Superior temporal gyrus (tissue), 1 donor: ENCODE results near the gene CCDC68.

Experiments used
- DNase-seq: peaks from one replicate; pipeline ENCODE4 v3.0.0-alpha.2; 2016; ENCODE audit errors: extremely low spot score

Gene CCDC68

DNA sequence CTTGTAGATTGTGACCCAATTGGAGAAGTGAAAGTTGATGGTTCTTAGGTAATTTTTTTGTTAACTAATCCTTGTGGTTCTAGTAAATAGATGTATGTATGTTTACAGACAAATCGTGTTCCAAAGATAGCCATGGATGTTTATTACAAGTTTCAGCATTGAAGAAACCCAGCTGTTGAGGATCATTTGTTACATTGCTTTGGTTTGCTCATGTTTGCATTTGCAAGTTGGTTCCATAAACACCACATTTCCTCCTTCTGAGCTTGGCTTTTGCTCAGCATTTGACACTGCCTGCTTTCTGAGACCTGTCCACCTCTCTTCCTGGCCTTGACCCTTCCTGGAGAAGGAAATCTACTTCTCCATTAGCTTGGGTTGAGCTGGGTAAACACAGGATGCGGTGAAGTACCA is 1.8 kb upstream of the CCDC68 start:
- no peak for DNase-seq

DNA sequence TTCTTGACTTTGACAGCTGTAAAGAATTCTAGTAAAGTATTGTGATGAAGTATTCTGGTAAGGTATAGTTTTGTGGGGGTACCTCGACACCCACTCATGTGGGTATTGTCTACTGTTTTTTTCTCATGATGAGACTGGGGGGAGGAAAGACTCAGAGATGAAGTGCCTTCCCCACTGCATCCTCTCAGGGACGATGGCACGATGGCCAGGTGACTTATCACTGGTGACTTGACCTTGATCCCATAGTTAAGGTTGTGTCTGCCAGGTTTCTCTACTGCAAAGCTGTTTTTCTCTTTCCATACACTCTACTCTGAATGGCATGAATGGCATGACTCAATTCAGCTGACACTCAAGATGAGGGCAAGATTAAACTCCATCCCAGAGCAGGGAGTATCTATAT is 936 bp upstream of the CCDC68 start:
- no peak for DNase-seq

DNA sequence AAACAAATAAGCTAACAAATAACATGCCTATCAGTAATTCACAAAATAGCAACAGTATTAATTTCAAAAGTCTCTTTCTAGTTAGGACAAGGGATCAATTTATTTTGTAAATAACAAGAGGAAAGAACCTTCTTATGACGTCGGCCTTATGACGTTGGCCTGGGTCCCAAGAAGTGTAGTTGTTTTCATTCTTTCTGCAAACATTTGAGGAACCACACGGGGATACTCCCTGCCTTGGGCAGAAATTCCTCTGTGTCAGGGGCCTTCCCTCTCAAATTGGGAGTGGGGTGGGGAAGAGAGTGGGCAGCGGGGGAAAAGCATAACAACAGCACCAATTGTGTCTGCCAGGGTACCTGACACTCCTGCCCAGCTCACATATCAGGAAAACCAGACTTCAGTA is 1.3 kb downstream of the CCDC68 start:
- no peak for DNase-seq

DNA sequence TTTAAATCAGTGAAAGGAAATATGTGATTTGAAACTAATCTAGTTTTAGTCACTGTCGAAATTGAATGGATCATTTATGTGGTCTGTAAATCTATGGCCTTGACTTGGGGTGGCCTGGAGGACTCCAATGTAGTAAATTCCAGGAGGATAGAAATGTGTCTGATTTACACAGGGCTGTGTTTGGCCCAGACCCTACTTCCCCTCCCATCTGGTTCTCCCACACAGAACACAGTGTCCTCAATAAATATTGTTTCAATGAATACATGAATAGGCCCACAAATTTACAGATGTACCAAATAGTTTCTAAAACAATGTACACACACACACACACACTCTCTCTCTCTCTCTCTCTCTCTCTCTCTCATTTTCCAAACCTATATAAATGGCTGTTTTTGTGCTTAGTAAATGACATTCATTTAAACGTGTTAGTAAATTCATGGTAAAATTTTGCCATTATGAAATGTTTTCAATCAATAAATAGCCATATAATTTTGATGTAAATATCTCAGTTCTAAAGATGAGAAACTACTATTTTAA is 1.9 kb downstream of the CCDC68 start:
- DNase-seq, result no peak

DNA sequence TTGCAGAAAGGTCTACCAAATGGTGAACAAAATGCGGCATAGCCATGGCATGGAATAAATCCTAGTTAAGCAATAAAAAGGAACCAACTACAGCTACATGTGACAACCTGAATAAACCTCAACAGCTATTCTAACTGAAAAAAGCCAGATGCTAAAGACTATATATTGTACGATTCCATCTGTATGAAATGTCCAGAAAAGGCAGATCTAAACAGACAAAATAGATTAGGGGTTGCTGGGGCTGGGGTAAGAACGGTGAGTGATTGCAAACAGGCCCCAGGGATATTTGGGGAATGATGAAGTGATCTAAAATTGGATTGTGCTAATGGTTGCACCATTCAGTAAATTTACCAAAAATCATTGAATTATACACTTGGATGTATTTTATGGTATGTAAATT is 2.8 kb downstream of the CCDC68 start:
- DNase-seq, result no peak

DNA sequence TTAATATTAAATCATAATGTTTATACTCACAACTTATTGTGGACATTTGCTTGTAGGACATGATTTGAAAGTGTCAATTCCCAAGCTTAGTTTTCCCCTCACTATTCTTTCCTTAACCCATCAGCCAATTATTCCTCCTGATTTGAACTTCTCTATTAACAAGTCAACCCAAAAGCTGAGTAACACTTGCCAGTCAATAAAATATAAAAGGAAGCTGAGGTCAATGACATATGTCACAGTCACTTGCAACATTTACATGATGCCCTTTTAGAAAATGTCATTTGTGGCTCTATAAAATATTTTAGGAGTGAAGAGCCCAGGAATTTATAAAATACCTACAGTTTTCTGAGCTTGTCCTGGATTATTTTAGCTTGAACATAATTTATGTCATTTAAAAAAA is 7.2 kb downstream of the CCDC68 start:
- no peak for DNase-seq

DNA sequence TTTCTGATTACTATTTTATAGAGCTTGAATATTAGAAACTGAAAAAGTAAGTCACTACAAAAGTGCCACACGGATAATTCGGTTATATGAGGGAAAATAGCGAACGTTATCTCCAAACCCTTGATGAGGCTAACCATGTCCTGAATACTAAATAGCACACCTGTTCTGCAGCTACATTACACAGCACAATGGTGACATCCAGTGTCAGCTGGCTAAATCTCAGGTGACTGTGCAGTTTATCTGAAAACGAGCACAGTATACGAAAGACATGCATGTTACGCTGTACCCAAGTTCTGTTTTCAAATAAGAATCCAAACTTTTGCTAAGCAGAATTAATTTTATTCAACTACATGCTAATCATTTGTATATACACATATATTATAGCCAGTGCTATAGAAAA is 9.0 kb downstream of the CCDC68 start:
- no peak for DNase-seq

DNA sequence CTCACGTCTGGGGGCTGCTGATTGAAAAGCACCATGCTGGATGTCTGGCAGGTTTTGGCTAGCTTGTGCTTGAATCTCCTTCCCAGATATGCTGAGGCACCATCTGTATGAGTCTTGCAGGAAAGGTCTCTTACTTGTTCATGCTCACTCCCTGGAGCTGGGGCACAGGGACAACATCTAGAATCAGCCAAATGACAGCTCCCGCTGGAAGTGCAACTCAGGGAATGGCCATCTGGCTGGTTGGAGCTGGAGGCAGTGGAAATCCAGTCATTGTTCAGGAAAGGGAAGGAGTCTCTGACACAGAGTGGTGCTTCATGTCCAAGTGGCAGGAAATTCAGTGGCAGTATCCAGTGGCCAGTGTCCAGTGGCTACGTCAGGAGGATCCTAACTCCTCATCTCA is 9.7 kb downstream of the CCDC68 start:
- DNase-seq, result no peak

DNA sequence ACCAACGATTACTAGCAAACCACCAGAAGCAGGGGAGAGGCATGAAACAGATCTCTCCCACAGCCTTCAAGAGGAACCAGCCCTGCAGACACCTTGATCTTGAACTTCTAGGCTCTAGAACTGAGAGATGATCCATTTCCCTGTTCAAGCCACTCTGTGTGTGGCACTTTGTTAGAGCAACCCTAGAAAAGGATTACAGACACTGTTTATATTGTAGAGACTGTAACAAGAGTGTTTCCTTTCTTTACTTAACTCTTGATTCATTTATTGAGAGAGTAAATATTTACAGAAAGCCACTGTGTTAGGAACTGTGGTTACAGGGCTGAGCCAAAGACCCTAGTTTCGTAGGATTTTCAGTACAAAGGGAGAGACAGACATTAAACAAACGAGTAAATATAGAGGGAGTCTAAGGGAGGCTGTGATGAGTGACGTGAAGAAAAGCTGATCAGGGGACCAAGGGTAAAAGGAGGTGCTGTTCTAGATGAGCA is 10.9 kb downstream of the CCDC68 start:
- DNase-seq, result no peak

DNA sequence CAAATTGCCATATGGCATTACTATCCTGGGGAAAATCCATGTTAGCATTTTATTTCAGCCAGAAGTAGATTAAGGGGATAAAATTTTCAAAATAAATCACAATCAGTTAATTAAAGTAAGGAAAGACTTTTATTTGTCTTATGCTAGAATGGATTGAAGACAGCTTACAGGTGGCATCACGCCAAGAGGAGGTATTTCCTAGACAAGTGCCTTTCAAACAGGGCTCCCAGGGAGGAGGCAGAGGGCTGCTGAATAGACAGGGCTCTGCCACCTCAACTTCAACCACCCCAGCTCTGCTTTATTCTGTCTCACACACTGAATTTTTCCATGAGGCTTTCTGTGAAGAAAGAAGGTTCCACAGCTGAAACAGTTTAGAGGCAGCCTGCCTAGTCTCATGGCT is 12.2 kb downstream of the CCDC68 start:
- DNase-seq, result no peak

DNA sequence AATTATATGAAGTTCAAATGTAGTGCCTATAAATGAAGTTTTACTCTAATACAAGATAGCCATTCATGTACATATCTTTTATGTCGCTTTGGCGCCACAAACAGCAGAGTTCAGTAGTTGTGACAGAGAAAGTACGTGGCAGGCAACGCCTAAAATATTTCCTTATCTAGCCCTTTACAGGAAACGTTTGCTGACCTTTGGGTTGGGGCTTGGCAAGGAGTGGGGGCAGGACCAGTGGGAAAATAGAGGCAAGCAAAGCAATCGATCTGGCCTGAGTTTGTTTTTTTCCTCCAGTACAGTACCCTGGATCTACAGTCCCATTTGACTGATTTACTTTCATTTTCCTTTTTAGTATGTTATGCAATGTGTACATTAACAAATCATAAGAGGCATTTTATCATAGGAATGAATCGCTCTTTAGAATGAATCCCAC is 13.1 kb downstream of the CCDC68 start:
- no peak for DNase-seq

DNA sequence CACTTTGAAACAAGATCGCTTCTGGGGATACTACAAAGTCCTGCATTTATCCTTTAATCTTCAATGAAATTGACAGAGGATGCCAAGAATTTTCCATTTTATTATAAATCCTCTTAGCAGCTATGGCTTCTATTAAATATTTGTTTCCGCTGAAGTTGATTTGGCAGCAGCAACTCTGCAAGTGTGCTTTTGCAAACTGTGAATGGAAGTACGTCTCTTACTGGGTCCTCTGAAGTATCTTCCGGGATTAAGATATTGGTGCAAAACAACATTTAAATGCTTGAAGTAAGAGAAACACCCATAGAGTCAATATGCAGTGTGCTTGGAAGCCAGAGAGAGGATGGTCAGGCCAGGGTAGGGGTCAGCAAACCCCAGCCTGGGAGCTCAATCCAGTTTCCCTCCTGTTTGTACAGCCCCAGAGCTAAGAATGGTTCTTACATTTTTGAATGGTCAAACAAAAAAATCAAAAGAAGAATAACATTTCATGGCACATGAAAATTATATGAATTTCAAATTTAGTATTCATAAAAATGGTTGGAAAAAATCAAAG is 13.6 kb downstream of the CCDC68 start:
- DNase-seq, result no peak

DNA sequence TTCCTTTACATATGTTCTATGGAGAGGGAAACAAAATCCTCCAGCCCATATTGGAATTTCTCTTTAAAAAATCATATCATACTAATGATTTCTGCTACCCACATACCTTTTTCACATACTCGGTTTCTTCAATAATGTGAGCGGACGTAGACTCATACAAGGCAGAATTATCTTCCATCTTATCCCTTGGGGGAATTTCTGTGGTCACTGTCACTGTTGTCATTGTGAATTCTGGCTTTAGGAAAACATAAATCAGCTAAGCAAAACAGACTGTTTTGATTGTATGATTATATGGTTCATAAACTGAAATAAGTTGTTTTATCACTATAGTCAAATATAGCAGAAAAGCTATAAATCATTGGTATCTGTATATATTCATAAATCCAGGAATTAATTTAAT is 16.7 kb downstream of the CCDC68 start:
- DNase-seq, result no peak

DNA sequence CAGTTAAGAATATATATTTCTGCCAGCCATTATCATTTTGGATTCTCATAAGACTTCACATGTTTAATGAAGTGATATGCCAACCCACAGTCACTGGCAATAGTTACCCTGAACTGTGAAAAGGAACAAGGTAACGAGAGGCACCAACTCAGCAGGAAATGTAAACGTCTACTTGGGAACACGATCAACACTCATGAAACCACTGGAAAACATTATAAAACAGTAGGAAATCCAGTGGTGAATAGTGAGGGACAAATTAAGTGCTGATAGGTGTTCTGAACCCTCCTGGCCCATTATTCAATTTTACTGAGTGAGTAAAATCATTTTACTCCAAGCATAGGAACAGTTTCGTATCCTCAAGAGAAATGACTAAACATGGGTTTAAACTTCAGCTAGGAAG is 17.1 kb downstream of the CCDC68 start:
- no peak for DNase-seq

DNA sequence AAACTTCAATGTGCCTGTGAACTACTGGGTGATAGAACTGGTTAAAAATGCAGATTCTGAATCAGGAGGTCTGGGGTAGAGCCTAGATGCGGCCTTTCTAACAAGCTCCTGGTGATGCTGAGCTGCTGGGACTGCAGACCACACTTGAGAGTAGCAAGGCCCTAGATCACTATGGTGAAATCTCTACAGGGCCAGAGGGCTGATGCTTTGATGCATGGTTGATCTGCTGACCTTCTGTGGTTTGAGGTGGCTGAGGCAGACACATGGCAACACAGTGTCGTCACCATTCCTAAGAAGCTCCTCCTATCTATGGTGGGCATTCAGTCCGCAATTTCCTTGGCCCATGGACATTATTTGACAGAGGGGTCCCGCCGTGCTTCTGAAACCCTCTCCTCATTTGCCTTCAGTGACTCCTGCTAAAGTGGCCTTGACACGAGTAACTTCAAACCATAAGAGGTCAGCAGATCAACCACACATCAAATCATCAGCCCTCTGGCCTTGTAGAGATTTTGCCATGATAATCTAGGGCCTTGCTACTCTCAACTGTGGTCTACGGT is 19.8 kb downstream of the CCDC68 start:
- no peak for DNase-seq

DNA sequence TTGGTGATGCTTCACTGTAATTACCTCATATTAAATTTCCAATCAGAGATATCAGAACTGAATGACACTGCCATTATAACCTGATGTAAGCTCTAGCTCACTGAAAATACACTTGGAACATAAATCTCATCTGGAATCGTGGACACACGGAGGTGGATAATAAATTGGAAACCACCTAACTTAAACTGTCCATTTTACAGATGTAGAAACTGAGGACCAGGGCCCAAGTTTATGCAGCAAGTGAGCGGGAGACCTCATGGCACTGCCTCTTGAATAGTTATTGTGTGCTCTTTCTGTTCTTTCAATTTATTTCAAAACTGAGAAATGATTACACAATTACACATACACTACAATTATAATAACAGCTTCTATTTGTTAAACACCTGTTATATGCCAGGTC is 20.8 kb downstream of the CCDC68 start:
- no peak for DNase-seq

DNA sequence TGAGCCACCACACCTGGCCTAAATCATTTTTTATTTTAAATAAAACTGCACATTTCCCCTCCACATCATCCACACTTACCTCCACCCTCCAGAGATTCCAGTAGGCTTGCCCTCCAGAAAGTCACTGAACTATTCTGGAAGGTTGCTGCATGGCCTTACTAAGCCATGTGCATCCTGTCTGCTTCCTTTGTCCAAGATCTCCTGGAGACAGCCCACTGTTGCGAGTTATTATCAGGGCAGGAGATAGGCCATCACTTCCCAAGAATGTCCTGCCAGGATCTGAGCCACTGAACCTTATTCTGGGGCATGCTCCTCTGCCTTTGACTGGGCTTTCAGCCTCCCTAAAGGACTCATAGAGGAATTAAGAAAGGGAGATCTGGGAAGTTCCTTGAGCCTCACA is 26.8 kb downstream of the CCDC68 start:
- no peak for DNase-seq

DNA sequence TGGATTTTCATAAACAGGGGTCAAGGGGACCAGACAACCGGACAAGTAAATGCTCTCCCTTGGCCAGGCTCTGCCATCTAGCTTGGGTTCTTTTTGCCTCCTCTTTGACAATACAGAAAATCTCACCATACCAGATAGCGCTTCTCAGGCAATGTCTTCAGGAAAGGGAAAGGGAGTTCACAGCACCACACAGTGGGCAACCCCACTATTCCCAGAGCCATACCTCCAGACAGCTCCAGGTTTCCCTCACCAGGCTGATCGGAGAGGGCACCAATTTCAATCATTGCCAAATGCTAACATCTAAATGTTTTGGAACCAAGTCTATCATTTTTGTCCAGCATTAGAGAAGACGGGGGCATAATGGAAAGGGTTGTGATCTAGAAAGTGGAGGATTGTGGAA is 28.1 kb downstream of the CCDC68 start:
- DNase-seq, result no peak

DNA sequence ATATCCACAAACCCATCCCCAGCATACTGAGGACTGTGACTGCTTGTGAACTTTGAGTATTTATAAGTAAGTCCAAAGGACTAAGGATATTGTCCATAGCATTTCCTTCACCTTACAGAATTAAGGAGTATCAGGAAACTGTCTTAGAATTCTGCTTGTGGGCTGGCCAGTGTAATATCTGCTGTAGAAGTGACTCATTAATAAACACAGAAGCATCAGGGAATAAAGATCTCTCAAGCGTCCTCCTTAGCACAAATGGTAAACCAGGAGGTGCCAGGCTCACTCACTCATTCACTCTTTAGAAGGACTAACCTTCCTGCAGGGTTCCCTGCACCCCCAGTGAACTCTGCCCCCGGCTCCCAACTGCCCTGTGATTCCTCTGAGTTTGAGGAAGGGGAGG is 31.0 kb downstream of the CCDC68 start:
- DNase-seq, result no peak

DNA sequence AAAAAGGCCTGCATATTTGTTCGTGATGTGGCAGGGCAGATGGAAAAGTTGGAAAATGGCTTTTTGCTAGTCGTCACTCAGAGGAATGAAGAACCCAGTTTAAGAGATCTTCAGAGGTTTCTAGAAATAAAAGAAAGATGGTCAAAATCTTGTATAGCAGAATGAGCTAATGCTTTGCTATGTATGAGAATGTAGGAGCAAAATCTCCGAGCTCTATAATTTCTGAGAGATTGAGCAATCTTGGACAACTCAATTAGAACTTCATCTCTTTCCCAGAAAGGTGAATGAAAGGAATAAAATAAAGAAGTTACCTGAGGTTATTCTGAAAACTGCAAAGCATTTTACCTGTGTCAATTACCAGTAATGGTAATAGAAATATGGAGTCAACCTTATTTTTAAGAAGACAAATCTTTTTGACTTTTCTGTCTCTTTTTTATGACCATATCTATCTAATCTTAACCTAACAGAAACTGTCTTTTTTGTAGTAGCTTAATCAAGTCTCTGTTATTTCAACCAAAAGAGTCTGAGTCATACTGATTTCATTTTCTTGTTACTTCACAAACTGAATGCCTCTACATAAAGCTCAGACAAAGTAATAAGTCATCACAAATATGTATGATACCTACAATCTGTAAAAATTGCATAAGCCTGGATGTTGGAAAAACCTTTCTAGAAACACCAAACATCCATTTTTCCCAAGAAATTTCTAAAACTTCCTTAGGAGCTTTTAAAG is 32.5 kb downstream of the CCDC68 start:
- no peak for DNase-seq

DNA sequence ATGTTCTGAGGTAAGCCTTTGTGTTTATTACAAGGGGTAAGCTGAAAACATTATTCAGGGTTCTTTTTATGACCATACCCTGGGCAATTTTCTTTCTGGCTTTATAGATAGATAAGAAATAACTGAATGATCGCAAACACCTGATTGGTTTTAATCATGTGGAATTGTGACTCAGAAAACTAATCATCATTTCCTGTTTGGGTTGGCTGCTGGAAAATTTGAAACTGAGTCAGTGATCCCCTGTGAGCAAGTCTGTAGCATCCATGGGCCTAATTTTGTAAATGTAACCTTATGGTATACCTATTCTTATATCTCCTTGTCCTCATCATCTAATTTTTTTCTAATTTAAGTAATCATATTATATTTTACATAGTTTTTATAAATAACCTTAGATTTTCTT is 34.3 kb downstream of the CCDC68 start:
- DNase-seq, result no peak

DNA sequence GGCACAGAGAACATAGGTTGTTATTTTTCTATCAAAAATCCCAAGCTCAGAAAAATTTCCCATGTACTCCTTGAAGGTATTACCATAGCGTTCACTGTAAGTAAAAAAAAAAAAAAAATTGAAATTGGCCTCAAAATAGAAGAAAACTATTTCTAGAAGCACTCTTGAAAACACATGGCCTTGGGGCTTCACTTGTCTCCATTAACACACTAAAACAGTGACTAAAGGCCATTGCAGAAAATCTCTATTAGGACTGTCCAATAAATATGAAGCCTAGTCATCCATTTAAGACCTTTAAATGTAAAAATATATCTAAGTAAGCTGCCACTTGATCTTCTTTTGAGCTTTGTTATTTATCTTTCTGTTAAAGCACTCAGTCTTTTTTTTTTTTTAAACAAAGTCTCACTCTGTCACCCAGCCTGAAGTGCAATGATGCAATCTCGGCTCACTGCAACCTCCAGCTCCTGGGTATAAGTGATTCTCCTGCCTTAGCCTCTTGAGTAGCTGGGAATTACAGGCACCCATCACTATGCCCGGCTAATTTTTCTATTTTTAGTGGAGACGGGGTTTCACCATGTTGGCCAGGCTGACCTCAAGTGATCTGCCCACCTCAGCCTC is 35.8 kb downstream of the CCDC68 start:
- DNase-seq, result no peak

DNA sequence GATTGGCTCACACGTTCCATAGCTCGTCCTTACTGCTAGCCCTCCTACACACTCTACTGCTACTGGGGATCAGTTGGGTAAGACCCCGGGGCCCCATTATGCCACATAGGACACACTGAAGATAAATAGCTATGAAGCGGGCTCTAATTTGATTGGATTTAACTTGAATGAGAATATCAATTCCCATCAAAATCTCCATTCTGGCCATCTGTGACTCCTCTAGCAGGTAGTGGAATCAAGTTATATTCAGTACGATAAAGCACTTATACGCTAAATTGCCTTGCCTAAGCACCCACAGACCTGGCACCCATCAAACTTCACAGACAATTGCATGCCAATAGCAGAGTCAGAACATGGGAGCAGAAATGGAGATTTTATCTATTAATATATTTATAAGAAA is 39.8 kb downstream of the CCDC68 start:
- no peak for DNase-seq
